HL-60 (cell line): ENCODE measurements around the gene CPAMD8.

Source experiments
- DNase-seq, 2 experiments: peaks; one replicate each; pipeline ENCODE4 v3.0.0-alpha.2; 2010 to 2020; ENCODE audit warnings: low read depth in 1 of 2, low spot score in 1 of 2
- H3K27ac ChIP-seq: fragments of 250-450 bp; sonication (Bioruptor Pico); replicated peaks from 2 replicates; pipeline ENCODE4 v1.5.1; 2020; ENCODE audit warnings: mild to moderate bottlenecking, moderate library complexity
- H3K27me3 ChIP-seq: fragments of 250-450 bp; sonication (Bioruptor Pico); 2 replicates; pipeline ENCODE4 v1.5.1; 2021; ENCODE audit warnings: mild to moderate bottlenecking, moderate library complexity; ENCODE audit not compliant: insufficient read depth, poor library complexity, severe bottlenecking
- H3K4me3 ChIP-seq: replicated peaks from 2 replicates; pipeline ENCODE4 v1.5.1; 2011; ENCODE audit warnings: mild to moderate bottlenecking, control low read depth, low read length; ENCODE audit not compliant: insufficient read depth
- CTCF ChIP-seq: IDR thresholded peaks from one replicate; pipeline ENCODE4 v1.5.1; 2011; ENCODE audit warnings: low read length, control low read depth, inconsistent platforms; ENCODE audit not compliant: insufficient read depth
- GABPA ChIP-seq: IDR thresholded peaks from 2 replicates; pipeline ENCODE4 v1.6.1; 2012; ENCODE audit warnings: low read depth
- POLR2AphosphoS5 ChIP-seq: IDR thresholded peaks from 2 replicates; pipeline ENCODE4 v1.6.1; 2012; ENCODE audit warnings: low read depth
- SPI1 ChIP-seq: IDR thresholded peaks from 2 replicates; pipeline ENCODE4 v1.6.1; 2012; ENCODE audit warnings: low read depth, mild to moderate bottlenecking, borderline replicate concordance
- TF ChIP-seq, protein P1 (sequence below): IDR thresholded peaks from 2 replicates; pipeline ENCODE4 v1.6.1; 2012; ENCODE audit warnings: low read depth; ENCODE audit not compliant: insufficient replicate concordance

Gene CPAMD8

GRCh38 chr19:17031741-17032140 is 5.1 kb upstream of the CPAMD8 start:
- DNase-seq = no peak
- TF ChIP-seq SPI1 = no peak
- TF ChIP-seq CTCF = no peak
- TF ChIP-seq POLR2AphosphoS5 = no peak
- TF ChIP-seq, protein P1, sequence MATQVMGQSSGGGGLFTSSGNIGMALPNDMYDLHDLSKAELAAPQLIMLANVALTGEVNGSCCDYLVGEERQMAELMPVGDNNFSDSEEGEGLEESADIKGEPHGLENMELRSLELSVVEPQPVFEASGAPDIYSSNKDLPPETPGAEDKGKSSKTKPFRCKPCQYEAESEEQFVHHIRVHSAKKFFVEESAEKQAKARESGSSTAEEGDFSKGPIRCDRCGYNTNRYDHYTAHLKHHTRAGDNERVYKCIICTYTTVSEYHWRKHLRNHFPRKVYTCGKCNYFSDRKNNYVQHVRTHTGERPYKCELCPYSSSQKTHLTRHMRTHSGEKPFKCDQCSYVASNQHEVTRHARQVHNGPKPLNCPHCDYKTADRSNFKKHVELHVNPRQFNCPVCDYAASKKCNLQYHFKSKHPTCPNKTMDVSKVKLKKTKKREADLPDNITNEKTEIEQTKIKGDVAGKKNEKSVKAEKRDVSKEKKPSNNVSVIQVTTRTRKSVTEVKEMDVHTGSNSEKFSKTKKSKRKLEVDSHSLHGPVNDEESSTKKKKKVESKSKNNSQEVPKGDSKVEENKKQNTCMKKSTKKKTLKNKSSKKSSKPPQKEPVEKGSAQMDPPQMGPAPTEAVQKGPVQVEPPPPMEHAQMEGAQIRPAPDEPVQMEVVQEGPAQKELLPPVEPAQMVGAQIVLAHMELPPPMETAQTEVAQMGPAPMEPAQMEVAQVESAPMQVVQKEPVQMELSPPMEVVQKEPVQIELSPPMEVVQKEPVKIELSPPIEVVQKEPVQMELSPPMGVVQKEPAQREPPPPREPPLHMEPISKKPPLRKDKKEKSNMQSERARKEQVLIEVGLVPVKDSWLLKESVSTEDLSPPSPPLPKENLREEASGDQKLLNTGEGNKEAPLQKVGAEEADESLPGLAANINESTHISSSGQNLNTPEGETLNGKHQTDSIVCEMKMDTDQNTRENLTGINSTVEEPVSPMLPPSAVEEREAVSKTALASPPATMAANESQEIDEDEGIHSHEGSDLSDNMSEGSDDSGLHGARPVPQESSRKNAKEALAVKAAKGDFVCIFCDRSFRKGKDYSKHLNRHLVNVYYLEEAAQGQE = no peak
- TF ChIP-seq GABPA = no peak

GRCh38 chr19:17027535-17027975 is 945 bp upstream of the CPAMD8 start:
- Histone ChIP-seq H3K4me3 (no peak overlapping the region), H3K27ac (no peak overlapping the region), H3K27me3 (peaks cover 17% of the 10 kb centered on the region)
- DNase-seq = no peak
- no peak for TF ChIP-seq SPI1
- TF ChIP-seq, protein P1 = no peak
- TF ChIP-seq GABPA = no peak
- no peak for TF ChIP-seq POLR2AphosphoS5
- no peak for TF ChIP-seq CTCF

More at GRCh38 chr19:17031741-17032140, 5.1 kb upstream of the CPAMD8 start:
- Histone ChIP-seq H3K27ac (no peak overlapping the region), H3K4me3 (no peak overlapping the region), H3K27me3 (peaks cover 10% of the 10 kb centered on the region)

GRCh38 chr19:17025991-17026658 is 485 bp downstream of the CPAMD8 start:
- TF ChIP-seq SPI1 = no peak
- no peak for TF ChIP-seq GABPA
- TF ChIP-seq POLR2AphosphoS5 = no peak
- no peak for TF ChIP-seq CTCF
- TF ChIP-seq, protein P1 = no peak
- Histone ChIP-seq H3K27me3 (peaks cover 17% of the 10 kb centered on the region), H3K4me3 (no peak overlapping the region; the same call in 1 of the 2 replicates), H3K27ac (no peak overlapping the region)
- DNase-seq = peak in 1 of 2 experiments; percentile 38
